Endothelial cell of umbilical vein (primary cell): ENCODE results near the gene ZC2HC1B. TPM values are rescaled to one million over a fixed set of nuclear protein-coding genes. Genes with fewer than 3 reads are reported as not detected.

Experiments used
- BruUV-seq: library from RNA; stranded (reverse); fragments of 400-500 nt; replicated peaks from 2 replicates; lab custom pipeline; 2021; lab: Mats Ljungman, UMichigan
- CTCF ChIA-PET: fragments of 300-600, 350-600 bp; sonication (Branson Sonifier 250); formaldehyde crosslinking; loops from one replicate; lab custom pipeline; 2021; ENCODE audit warnings: antibody characterized with exemption, inconsistent platforms; lab: Charles Lee
- POLR2A ChIA-PET: fragments of 300-600, 350-600 bp; sonication (Branson Sonifier 250); formaldehyde crosslinking; loops from one replicate; lab custom pipeline; 2021; ENCODE audit warnings: antibody characterized with exemption, inconsistent platforms; lab: Charles Lee
- DNase-seq: peaks from one replicate; pipeline ENCODE4 v3.0.0-alpha.2; 2011; ENCODE audit warnings: low read depth, low spot score
- FAIRE-seq: peaks from 2 replicates; lab custom pipeline; 2011; peaks lifted over from hg19 to GRCh38; lab: Jason Lieb, UNC
- H2AFZ ChIP-seq: 2 replicates; pipeline ENCODE4 v1.6.0; 2012; ENCODE audit warnings: low read depth, low read length, control low read depth, inconsistent platforms
- H3K27ac ChIP-seq: 2 replicates; pipeline ENCODE4 v1.5.1; 2011; ENCODE audit warnings: low read depth, mild to moderate bottlenecking, control low read depth, low read length, moderate library complexity; ENCODE audit not compliant: insufficient read depth
- H3K27me3 ChIP-seq, 2 experiments: 2 replicates each; pipeline versions ENCODE4 v1.6.0 to v1.6.1; 2011; ENCODE audit warnings: low read length in 2 of 2, mixed read lengths in 1 of 2; ENCODE audit not compliant: control insufficient read depth in 2 of 2, insufficient read depth in 2 of 2
- H3K36me3 ChIP-seq, 2 experiments: 2 replicates in 1 of 2; 3 replicates in 1 of 2; pipeline ENCODE4 v1.5.1; 2011; ENCODE audit warnings: low read length in 2 of 2, mild to moderate bottlenecking in 1 of 2, moderate library complexity in 1 of 2; ENCODE audit not compliant: control insufficient read depth in 2 of 2, insufficient read depth in 2 of 2; ENCODE audit errors: extremely low read depth in 1 of 2
- H3K4me1 ChIP-seq: 3 replicates; pipeline ENCODE4 v1.5.1; 2011; ENCODE audit warnings: mild to moderate bottlenecking, low read length; ENCODE audit not compliant: control insufficient read depth, insufficient read depth; ENCODE audit errors: extremely low read depth
- H3K4me2 ChIP-seq: 2 replicates; pipeline ENCODE4 v1.6.1; 2011; ENCODE audit warnings: low read length, control low read depth, mixed read lengths; ENCODE audit not compliant: insufficient read depth
- H3K4me3 ChIP-seq, 3 experiments: fragments of 200-600 bp in 1 of 3; sonication (generic), shearing (Covaris generic) in 1 of 3; replicated peaks in 1 of 3; 2 replicates each; pipeline ENCODE4 v1.5.1; 2011 to 2016; ENCODE audit warnings: control low read depth in 3 of 3, low read length in 3 of 3, mild to moderate bottlenecking in 2 of 3, inconsistent platforms in 1 of 3, low read depth in 1 of 3, moderate library complexity in 1 of 3; ENCODE audit not compliant: insufficient read depth in 1 of 3
- H3K79me2 ChIP-seq: 2 replicates; pipeline ENCODE4 v1.6.0; 2012; ENCODE audit warnings: low read length, inconsistent platforms; ENCODE audit not compliant: control insufficient read depth, insufficient read depth
- H3K9ac ChIP-seq: replicated peaks from 2 replicates; pipeline ENCODE3; 2011; ENCODE audit warnings: low read length, control low read depth; ENCODE audit not compliant: insufficient read depth; ENCODE audit errors: extremely low read depth
- H3K9me1 ChIP-seq: replicated peaks from 3 replicates; pipeline ENCODE4 v1.6.0; 2011; ENCODE audit warnings: mild to moderate bottlenecking, low read length; ENCODE audit not compliant: control insufficient read depth, insufficient read depth; ENCODE audit errors: extremely low read depth
- H3K9me3 ChIP-seq: replicated peaks from 2 replicates; pipeline ENCODE4 v1.5.1; 2012; ENCODE audit warnings: low read length, inconsistent platforms; ENCODE audit not compliant: control insufficient read depth, insufficient read depth
- H4K20me1 ChIP-seq: replicated peaks from 2 replicates; pipeline ENCODE3; 2011; ENCODE audit warnings: mild to moderate bottlenecking, low read length; ENCODE audit not compliant: control insufficient read depth, insufficient read depth; ENCODE audit errors: extremely low read depth
- EZH2 ChIP-seq: IDR thresholded peaks from 2 replicates; pipeline ENCODE4 v1.6.1; 2012; ENCODE audit warnings: borderline replicate concordance, low read depth, mild to moderate bottlenecking, moderate library complexity, low read length, inconsistent platforms; ENCODE audit not compliant: severe bottlenecking
- FOS ChIP-seq: IDR thresholded peaks from 2 replicates; pipeline ENCODE4 v1.6.1; 2011; ENCODE audit warnings: mild to moderate bottlenecking, low read length, moderate library complexity, borderline replicate concordance; ENCODE audit not compliant: insufficient read depth
- GATA2 ChIP-seq: IDR thresholded peaks from 2 replicates; pipeline ENCODE4 v1.7.0; 2011; ENCODE audit warnings: low read depth, mild to moderate bottlenecking, moderate library complexity, mixed read lengths, low read length; ENCODE audit not compliant: insufficient read length, insufficient read depth
- JUN ChIP-seq: IDR thresholded peaks from 2 replicates; pipeline ENCODE4 v1.6.1; 2011; ENCODE audit warnings: borderline replicate concordance, low read depth; ENCODE audit not compliant: insufficient read length, insufficient read depth
- MYC ChIP-seq: IDR thresholded peaks from one replicate; pipeline ENCODE4 v1.6.1; 2011; ENCODE audit warnings: mild to moderate bottlenecking, low read depth, low read length
- POLR2A ChIP-seq: IDR thresholded peaks from 2 replicates; pipeline ENCODE4 v1.6.1; 2012; ENCODE audit warnings: low read depth, mild to moderate bottlenecking, control low read depth, low read length
- POLR2AphosphoS5 ChIP-seq: IDR thresholded peaks from 2 replicates; pipeline ENCODE4 v1.6.1; 2012; ENCODE audit warnings: low read depth, mild to moderate bottlenecking, control low read depth, low read length, moderate library complexity; ENCODE audit not compliant: insufficient read depth
- dilution Hi-C: fragments of 300-500 bp; cut with MboI; formaldehyde crosslinking; loops from one replicate; pipeline ENCODE4 v1.15.0; 2019; ENCODE audit warnings: low sequenced_read_pairs; ENCODE audit not compliant: extremely low pct_ligation_motif_present
- intact Hi-C: fragments of 100-400 bp; cut with micrococcal nuclease; formaldehyde crosslinking; loops from one replicate; pipeline ENCODE4 v1.10.0; 2022
- polyA plus RNA-seq, 4 experiments: library from polyadenylated mRNA; depleted of rRNA in 3 of 4; stranded (reverse) in 3 of 4; unstranded in 1 of 4; fragments of >200 nt; gene quantifications; 2 replicates each; pipeline versions ENCODE4 v1.2.1 to v1.2.3, GENCODE V29; 2011 to 2012; ENCODE audit warnings: missing spikeins in 1 of 4
- total RNA-seq: library from RNA; stranded (reverse); gene quantifications from 2 replicates; pipeline ENCODE4 v1.2.3, GENCODE V29; 2021
- TF ChIP-seq, protein P1 (sequence below): IDR thresholded peaks from 2 replicates; pipeline ENCODE4 v1.6.1; 2011; ENCODE audit not compliant: insufficient read depth, insufficient read length
- TF ChIP-seq, protein P2 (sequence below), 2 donors: IDR thresholded peaks; 1 replicate in 1 of 2; 2 replicates in 1 of 2; pipeline ENCODE4 v1.5.1; 2011; ENCODE audit warnings: low read length in 2 of 2, mild to moderate bottlenecking in 2 of 2, moderate library complexity in 2 of 2, control low read depth in 1 of 2, inconsistent platforms in 1 of 2, low read depth in 1 of 2; ENCODE audit not compliant: insufficient read depth in 1 of 2; ENCODE audit errors: extremely low read depth in 1 of 2

ZC2HC1B gene
- total and polyA plus RNA-seq, 2 donors (not counting 3 experiments of a cell fraction or from before 2014, with no cell fraction given) = not detected

DNA sequence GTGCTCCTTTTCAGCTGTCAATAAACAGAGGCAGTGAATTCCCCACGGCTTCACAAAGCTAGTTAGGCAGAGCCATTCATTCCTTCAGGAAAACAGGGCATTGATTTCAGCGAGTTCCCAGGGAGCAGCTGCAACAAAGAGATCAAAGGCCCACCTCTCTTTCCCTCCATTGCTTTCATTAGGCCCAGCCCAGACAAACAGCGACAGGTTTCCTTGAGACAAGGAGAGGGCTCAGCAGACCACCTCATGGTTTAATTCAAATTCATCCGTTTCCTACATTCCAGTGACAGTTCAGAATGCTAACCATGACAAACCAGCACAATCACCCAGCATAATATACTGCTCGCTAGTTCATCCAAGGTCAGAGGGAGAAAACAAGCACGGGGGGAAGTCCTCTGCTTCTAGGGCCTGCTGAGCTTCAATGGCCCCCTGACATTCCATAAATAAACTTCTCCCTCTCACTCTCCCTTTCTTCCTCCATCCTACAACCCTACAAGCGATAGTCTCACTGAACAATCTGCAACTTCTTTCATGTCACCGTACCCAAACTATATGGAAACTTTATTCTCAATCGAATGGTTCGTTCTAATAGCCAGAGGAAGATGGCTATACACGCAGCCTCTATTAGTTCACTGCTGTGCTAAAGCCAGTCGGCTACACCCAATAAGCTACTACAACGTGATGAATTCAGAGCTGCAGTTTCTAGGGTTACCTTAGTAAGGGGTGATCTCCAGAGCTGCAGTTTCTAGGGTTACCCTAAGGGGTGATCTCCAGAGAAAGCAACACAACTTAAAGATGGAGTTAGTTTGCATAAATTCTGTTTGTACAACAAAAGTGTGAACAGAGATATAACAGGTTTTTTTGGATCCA lies 109.1 kb downstream of the ZC2HC1B start:
- BruUV-seq = no TSS peak
- Histone ChIP-seq H3K79me2 (no peaks in the 10 kb centered on the region), H3K36me3 (no peaks in the 10 kb centered on the region), H2AFZ (no peak overlapping the region), H3K27ac (no peak overlapping the region), H3K4me3 (no peak overlapping the region), H3K4me2 (no peak overlapping the region), H4K20me1 (no peaks in the 10 kb centered on the region), H3K9me3 (no peaks in the 10 kb centered on the region), H3K4me1 (no peaks in the 10 kb centered on the region), H3K9me1 (no peaks in the 10 kb centered on the region), H3K27me3 (peaks cover 5 to 6% of the 10 kb centered on the region in 2 experiments), H3K9ac (no peak overlapping the region)
- FAIRE-seq = no peak
- ChIA-PET CTCF (interaction anchor here (1.1 to 1.3 kb wide), 2 partner anchors 11 to 398 kb away, joined by 3 to 4 read pairs; no protein-coding TSS in a partner anchor), POLR2A (no interaction called here)
- TF ChIP-seq, protein P1, sequence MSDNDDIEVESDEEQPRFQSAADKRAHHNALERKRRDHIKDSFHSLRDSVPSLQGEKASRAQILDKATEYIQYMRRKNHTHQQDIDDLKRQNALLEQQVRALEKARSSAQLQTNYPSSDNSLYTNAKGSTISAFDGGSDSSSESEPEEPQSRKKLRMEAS = no peak
- no peak for TF ChIP-seq FOS
- TF ChIP-seq, protein P2, sequence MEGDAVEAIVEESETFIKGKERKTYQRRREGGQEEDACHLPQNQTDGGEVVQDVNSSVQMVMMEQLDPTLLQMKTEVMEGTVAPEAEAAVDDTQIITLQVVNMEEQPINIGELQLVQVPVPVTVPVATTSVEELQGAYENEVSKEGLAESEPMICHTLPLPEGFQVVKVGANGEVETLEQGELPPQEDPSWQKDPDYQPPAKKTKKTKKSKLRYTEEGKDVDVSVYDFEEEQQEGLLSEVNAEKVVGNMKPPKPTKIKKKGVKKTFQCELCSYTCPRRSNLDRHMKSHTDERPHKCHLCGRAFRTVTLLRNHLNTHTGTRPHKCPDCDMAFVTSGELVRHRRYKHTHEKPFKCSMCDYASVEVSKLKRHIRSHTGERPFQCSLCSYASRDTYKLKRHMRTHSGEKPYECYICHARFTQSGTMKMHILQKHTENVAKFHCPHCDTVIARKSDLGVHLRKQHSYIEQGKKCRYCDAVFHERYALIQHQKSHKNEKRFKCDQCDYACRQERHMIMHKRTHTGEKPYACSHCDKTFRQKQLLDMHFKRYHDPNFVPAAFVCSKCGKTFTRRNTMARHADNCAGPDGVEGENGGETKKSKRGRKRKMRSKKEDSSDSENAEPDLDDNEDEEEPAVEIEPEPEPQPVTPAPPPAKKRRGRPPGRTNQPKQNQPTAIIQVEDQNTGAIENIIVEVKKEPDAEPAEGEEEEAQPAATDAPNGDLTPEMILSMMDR (IDR thresholded peaks at IDR 0.05; ENCODE audit: extremely low read depth in 1 of 2, insufficient read depth in 1 of 2, low read depth in 1 of 2, low read length in 2 of 2) = no peak
- TF ChIP-seq EZH2 = no peak
- no peak for TF ChIP-seq GATA2
- TF ChIP-seq JUN = no peak
- TF ChIP-seq MYC = no peak
- no peak for TF ChIP-seq POLR2AphosphoS5
- no peak for TF ChIP-seq POLR2A
- no peak for DNase-seq
- intact Hi-C loops (no loop called here), dilution Hi-C loops (no loop called here)
